Activated CD4-positive, alpha-beta T cell treated with anti-CD3 and anti-CD28 coated beads for 36 hours (primary cell): Measurements from ENCODE around the gene ACSM3. TPM values are rescaled to one million over a fixed set of nuclear protein-coding genes. Genes with fewer than 3 reads are reported as not detected.

Source experiments
- ATAC-seq: fragments of 200-7000 bp; cut with Tn5 transposase; one replicate; pipeline ENCODE4 v1.10.0; 2021; ENCODE audit warnings: mild to moderate bottlenecking, moderate library complexity
- CTCF ChIA-PET: fragments of 350-600 bp; sonication (Branson Sonifier 250); formaldehyde crosslinking; loops from one replicate; lab custom pipeline; 2021; ENCODE audit warnings: antibody characterized with exemption; lab: Charles Lee
- POLR2A ChIA-PET: fragments of 350-600 bp; sonication (Branson Sonifier 250); formaldehyde crosslinking; loops from one replicate; lab custom pipeline; 2021; ENCODE audit warnings: antibody characterized with exemption, inconsistent platforms; lab: Charles Lee
- DNase-seq: peaks from one replicate; pipeline ENCODE4 v3.0.0-alpha.2; 2020
- H3K27ac Mint-ChIP-seq: one replicate; pipeline ENCODE4 v1.8.0; 2021; ENCODE audit warnings: mixed read lengths
- H3K27me3 Mint-ChIP-seq: one replicate; pipeline ENCODE4 v1.8.0; 2021; ENCODE audit warnings: mixed read lengths
- H3K36me3 Mint-ChIP-seq: one replicate; pipeline ENCODE4 v1.8.0; 2021; ENCODE audit warnings: low read depth, mixed read lengths
- H3K4me1 Mint-ChIP-seq: one replicate; pipeline ENCODE4 v1.8.0; 2021; ENCODE audit warnings: mixed read lengths
- H3K4me3 Mint-ChIP-seq: one replicate; pipeline ENCODE4 v1.8.0; 2021; ENCODE audit warnings: mild to moderate bottlenecking, moderate library complexity, mixed read lengths
- H3K9me3 Mint-ChIP-seq: one replicate; pipeline ENCODE4 v1.8.0; 2021; ENCODE audit warnings: low read depth, mixed read lengths
- intact Hi-C, 2 experiments: fragments of 100-400 bp; cut with DNase I in 1 of 2; cut with micrococcal nuclease in 1 of 2; formaldehyde crosslinking; loops; one replicate each; pipeline versions ENCODE4 v1.14.2 to v1.15.1; 2022 to 2024; cut with DNase I, micrococcal nuclease
- total RNA-seq, 2 experiments: library from RNA; stranded (reverse); gene quantifications; one replicate each; pipeline ENCODE4 v1.2.3, GENCODE V29; 2021

ACSM3 gene
- total RNA-seq, 2 experiments from 2014 or later = 17.6 to 21.8 TPM

- POLR2A ChIA-PET = no interaction called here
Measured at GRCh38 chr16:20829536-20829935, 65.7 kb downstream of the ACSM3 start.

GRCh38 chr16:20830372-20830771 lies 66.6 kb downstream of the ACSM3 start:
- DNase-seq (no peak), ATAC-seq (no peak)
- H3K9me3 Mint-ChIP-seq = peaks cover 1% of the 10 kb centered on the region
- no peaks in the 10 kb centered on the region for H3K27me3 Mint-ChIP-seq
- intact Hi-C loops = no loop called here
- H3K4me3 Mint-ChIP-seq = no peak overlapping the region
- peaks cover 27% of the 10 kb centered on the region for H3K36me3 Mint-ChIP-seq
- no peak overlapping the region for H3K27ac Mint-ChIP-seq
- CTCF ChIA-PET = no interaction called here
- POLR2A ChIA-PET = no interaction called here
- no peaks in the 10 kb centered on the region for H3K4me1 Mint-ChIP-seq

More at GRCh38 chr16:20829536-20829935, 65.7 kb downstream of the ACSM3 start:
- peaks cover 19% of the 10 kb centered on the region for H3K36me3 Mint-ChIP-seq
- no peaks in the 10 kb centered on the region for H3K4me1 Mint-ChIP-seq
- no peak overlapping the region for H3K4me3 Mint-ChIP-seq
- CTCF ChIA-PET = no interaction called here
- H3K27me3 Mint-ChIP-seq = no peaks in the 10 kb centered on the region
- H3K27ac Mint-ChIP-seq = no peak overlapping the region
- H3K9me3 Mint-ChIP-seq = no peaks in the 10 kb centered on the region
- intact Hi-C loops = no loop called here
- no peak for DNase-seq
- no peak for ATAC-seq

- Mint-ChIP-seq H3K9me3 (peaks cover 16% of the 10 kb centered on the region), H3K4me1 (no peaks in the 10 kb centered on the region), H3K36me3 (peaks cover 35% of the 10 kb centered on the region), H3K27me3 (no peaks in the 10 kb centered on the region), H3K4me3 (no peak overlapping the region), H3K27ac (no peak overlapping the region)
- ChIA-PET CTCF (interaction anchor here (0.6 to 1.6 kb wide), 5 partner anchors 9 to 101 kb away, joined by 3 to 4 read pairs (median 3); no protein-coding TSS in a partner anchor), POLR2A (no interaction called here)
- no peak for DNase-seq
- ATAC-seq = no peak
- intact Hi-C loops = no loop called here
Measured at GRCh38 chr16:20833086-20833485, 69.3 kb downstream of the ACSM3 start.

GRCh38 chr16:20838240-20838639 lies 74.4 kb downstream of the ACSM3 start:
- Mint-ChIP-seq H3K27me3 (no peaks in the 10 kb centered on the region), H3K4me3 (no peak overlapping the region), H3K36me3 (peaks cover 52% of the 10 kb centered on the region), H3K4me1 (no peaks in the 10 kb centered on the region), H3K9me3 (peaks cover 16% of the 10 kb centered on the region), H3K27ac (no peak overlapping the region)
- ATAC-seq (no peak), DNase-seq (no peak)
- POLR2A ChIA-PET = no interaction called here
- intact Hi-C loops = no loop called here
- CTCF ChIA-PET = interaction anchor here (1.6 kb wide), 1 partner anchor 10 kb away, joined by 4 read pairs; no protein-coding TSS in a partner anchor

- no peaks in the 10 kb centered on the region for H3K27me3 Mint-ChIP-seq
- peaks cover 11% of the 10 kb centered on the region for H3K4me1 Mint-ChIP-seq
- H3K9me3 Mint-ChIP-seq = peaks cover 16% of the 10 kb centered on the region
- ChIA-PET CTCF (no interaction called here), POLR2A (no interaction called here)
- intact Hi-C loops = no loop called here
- no peak overlapping the region for H3K4me3 Mint-ChIP-seq
- ATAC-seq (no peak), DNase-seq (no peak)
- H3K27ac Mint-ChIP-seq = no peak overlapping the region
- H3K36me3 Mint-ChIP-seq = peaks cover 45% of the 10 kb centered on the region
Measured at GRCh38 chr16:20839504-20839903, 75.7 kb downstream of the ACSM3 start.

- peaks cover 21% of the 10 kb centered on the region for H3K4me1 Mint-ChIP-seq
- no peak for ATAC-seq
- no peaks in the 10 kb centered on the region for H3K9me3 Mint-ChIP-seq
- no peak overlapping the region for H3K4me3 Mint-ChIP-seq
- ChIA-PET POLR2A (no interaction called here), CTCF (interaction anchor here (0.7 to 1.2 kb wide), 2 partner anchors 10 to 38 kb away, joined by 3 to 4 read pairs; partner anchors contain the start of genes ERI2 and REXO5)
- DNase-seq = no peak
- intact Hi-C loops = loop anchor here in 1 of 2 experiments (10.0 kb wide), 1 partner anchor 431 kb away; the partner anchor contains the start of gene CRYM
- peak overlapping the region; percentile 59 for H3K27ac Mint-ChIP-seq
- no peaks in the 10 kb centered on the region for H3K27me3 Mint-ChIP-seq
- peaks cover 18% of the 10 kb centered on the region for H3K36me3 Mint-ChIP-seq
Measured at GRCh38 chr16:20844054-20844453, 80.2 kb downstream of the ACSM3 start.

- CTCF ChIA-PET = interaction anchor here (0.5 to 0.9 kb wide), 3 partner anchors 39 to 99 kb away, joined by 3 to 4 read pairs (median 3); partner anchors contain the start of genes ERI2 and REXO5
- POLR2A ChIA-PET = interaction anchor here (0.5 to 0.7 kb wide), 2 partner anchors 94 to 522 kb away, joined by 3 to 4 read pairs; no protein-coding TSS in a partner anchor
- intact Hi-C loops = loop anchor here in 1 of 2 experiments (10.0 kb wide), 1 partner anchor 430 kb away; the partner anchor contains the start of gene CRYM
- no peak overlapping the region for H3K4me3 Mint-ChIP-seq
- peaks cover 21% of the 10 kb centered on the region for H3K4me1 Mint-ChIP-seq
- peaks cover 18% of the 10 kb centered on the region for H3K36me3 Mint-ChIP-seq
- H3K27me3 Mint-ChIP-seq = no peaks in the 10 kb centered on the region
- peak overlapping the region; percentile 78 for H3K27ac Mint-ChIP-seq
- ATAC-seq = peak; percentile 68
- H3K9me3 Mint-ChIP-seq = no peaks in the 10 kb centered on the region
- peak; percentile 32 for DNase-seq
Measured at GRCh38 chr16:20844588-20844987, 80.8 kb downstream of the ACSM3 start.

- ATAC-seq (no peak), DNase-seq (no peak)
- H3K4me3 Mint-ChIP-seq = no peak overlapping the region
- peaks cover 13% of the 10 kb centered on the region for H3K36me3 Mint-ChIP-seq
- ChIA-PET POLR2A (no interaction called here), CTCF (interaction anchor here (0.7 to 1.2 kb wide), 2 partner anchors 13 to 25 kb away, joined by 3 to 4 read pairs; no protein-coding TSS in a partner anchor)
- peaks cover 27% of the 10 kb centered on the region for H3K4me1 Mint-ChIP-seq
- H3K27me3 Mint-ChIP-seq = no peaks in the 10 kb centered on the region
- no peak overlapping the region for H3K27ac Mint-ChIP-seq
- intact Hi-C loops = loop anchor here in 1 of 2 experiments (10.0 kb wide), 1 partner anchor 429 kb away; the partner anchor contains the start of gene CRYM
- no peaks in the 10 kb centered on the region for H3K9me3 Mint-ChIP-seq
Measured at GRCh38 chr16:20846030-20846429, 82.2 kb downstream of the ACSM3 start.

GRCh38 chr16:20846551-20846950 lies 82.7 kb downstream of the ACSM3 start:
- Mint-ChIP-seq H3K27me3 (no peaks in the 10 kb centered on the region), H3K4me1 (peaks cover 27% of the 10 kb centered on the region), H3K9me3 (no peaks in the 10 kb centered on the region), H3K4me3 (no peak overlapping the region), H3K36me3 (peaks cover 13% of the 10 kb centered on the region), H3K27ac (no peak overlapping the region)
- intact Hi-C loops = loop anchor here in 1 of 2 experiments (10.0 kb wide), 1 partner anchor 428 kb away; the partner anchor contains the start of gene CRYM
- ChIA-PET CTCF (interaction anchor here (1.2 kb wide), 1 partner anchor 14 kb away, joined by 4 read pairs; no protein-coding TSS in a partner anchor), POLR2A (no interaction called here)
- no peak for ATAC-seq
- DNase-seq = no peak

Other genes starting within 250 kb of the ACSM3 start
- not detected for gene ACSM2B, start 187.6 kb upstream of the ACSM3 start, total RNA-seq
- gene ACSM1, start 66.3 kb upstream of the ACSM3 start, total RNA-seq = not detected
- 10 to 100 TPM; 38.0 to 48.2 TPM for gene THUMPD1, start 22.2 kb upstream of the ACSM3 start, total RNA-seq
- 10 to 100 TPM; 17.6 to 19.8 TPM for gene ERI2, start 42.5 kb downstream of the ACSM3 start, total RNA-seq
- gene REXO5, start 42.5 kb downstream of the ACSM3 start, total RNA-seq = 10 to 100 TPM; 17.9 to 20.4 TPM
- 1 to 10 TPM; 4.2 to 5.1 TPM for gene DCUN1D3, start 136.3 kb downstream of the ACSM3 start, total RNA-seq
- gene LYRM1, start 136.8 kb downstream of the ACSM3 start, total RNA-seq = 10 to 100 TPM; 24.7 to 29.5 TPM